HepG2 (cell line): ENCODE measurements around the gene CD101. TPM values are rescaled to one million over a fixed set of nuclear protein-coding genes. Genes with fewer than 3 reads are reported as not detected.

Source experiments
- ARID4A ChIP-seq: sonication (generic); formaldehyde crosslinking; IDR thresholded peaks from 2 replicates; pipeline ENCODE4 v1.5.0; 2020; ENCODE audit warnings: mild to moderate bottlenecking, missing genetic modification reagents, borderline replicate concordance
- DZIP1 ChIP-seq: sonication (generic); formaldehyde crosslinking; IDR thresholded peaks from 2 replicates; pipeline ENCODE4 v1.5.0; 2020; ENCODE audit warnings: mild to moderate bottlenecking, missing genetic modification reagents
- HDAC1 ChIP-seq: sonication (generic); formaldehyde crosslinking; IDR thresholded peaks from 2 replicates; pipeline ENCODE4 v1.5.1; 2020; ENCODE audit warnings: mild to moderate bottlenecking, missing genetic modification reagents
- NR2F6 ChIP-seq, 2 experiments: IDR thresholded peaks; 2 replicates each; pipeline ENCODE4 v1.6.1; 2016; ENCODE audit warnings: antibody characterized with exemption in 1 of 2, mild to moderate bottlenecking in 1 of 2
- SP1 ChIP-seq, 2 experiments: fragments of 450-650 bp in 1 of 2; sonication (generic) in 1 of 2; formaldehyde crosslinking in 1 of 2; IDR thresholded peaks; 2 replicates each; pipeline versions ENCODE4 v1.4.0 to v1.6.1; 2016 to 2020; ENCODE audit warnings: missing genetic modification reagents in 1 of 2
- TFAP4 ChIP-seq: sonication (generic); IDR thresholded peaks from 2 replicates; pipeline ENCODE4 v1.6.1; 2016; ENCODE audit warnings: low read depth, borderline replicate concordance
- TGIF2 ChIP-seq: IDR thresholded peaks from 2 replicates; pipeline ENCODE4 v1.6.1; 2016; ENCODE audit warnings: control low read depth, missing compliant biosample characterization
- ZMYM4 ChIP-seq: sonication (generic); formaldehyde crosslinking; IDR thresholded peaks from 2 replicates; pipeline ENCODE4 v1.8.1; 2023; ENCODE audit warnings: mild to moderate bottlenecking, missing genetic modification reagents
- ZNF143 ChIP-seq: sonication (generic); formaldehyde crosslinking; IDR thresholded peaks from 2 replicates; pipeline ENCODE4 v1.4.0; 2020; ENCODE audit warnings: missing genetic modification reagents
- ZNF160 ChIP-seq: sonication (generic); formaldehyde crosslinking; IDR thresholded peaks from 2 replicates; pipeline ENCODE4 v1.8.0; 2022; ENCODE audit warnings: mild to moderate bottlenecking, inconsistent platforms, missing genetic modification reagents
- ZNF264 ChIP-seq: sonication (generic); formaldehyde crosslinking; IDR thresholded peaks from 2 replicates; pipeline ENCODE4 v1.4.0; 2020; ENCODE audit warnings: missing genetic modification reagents
- ZNF605 ChIP-seq: sonication (generic); formaldehyde crosslinking; IDR thresholded peaks from 2 replicates; pipeline ENCODE4 v1.8.0; 2022; ENCODE audit warnings: mild to moderate bottlenecking, missing genetic modification reagents
- ZNF816 ChIP-seq: sonication (generic); formaldehyde crosslinking; IDR thresholded peaks from 2 replicates; pipeline ENCODE4 v1.8.0; 2022; ENCODE audit warnings: missing genetic modification reagents, mild to moderate bottlenecking, borderline replicate concordance
- ZNF878 ChIP-seq: sonication (generic); formaldehyde crosslinking; IDR thresholded peaks from 2 replicates; pipeline ENCODE4 v1.8.1; 2023; ENCODE audit warnings: mild to moderate bottlenecking, missing genetic modification reagents, moderate library complexity
- ZSCAN30 ChIP-seq: sonication (generic); formaldehyde crosslinking; IDR thresholded peaks from 2 replicates; pipeline ENCODE4 v1.5.0; 2020; ENCODE audit warnings: mild to moderate bottlenecking, missing genetic modification reagents
- polyA plus RNA-seq, 8 experiments: library from polyadenylated mRNA; depleted of rRNA in 3 of 8; stranded (reverse) in 7 of 8; unstranded in 1 of 8; fragments of >200 nt; fragmentation: Illumina TruSeq in 4 of 8; extraction: Trizol in 4 of 8; gene quantifications; 2 replicates each; pipeline versions ENCODE4 v1.2.1 to v1.2.3, GENCODE V29; 2011 to 2016; ENCODE audit warnings: low read depth in 4 of 8, missing spikeins in 1 of 8, mixed read lengths in 1 of 8; ENCODE audit not compliant: insufficient read depth in 1 of 8
- total RNA-seq, 5 experiments: library from RNA; depleted of rRNA; stranded (reverse); fragments of >200 nt; fragmentation: Illumina TruSeq; extraction: Trizol; gene quantifications; 2 replicates each; pipeline ENCODE4 v1.2.3, GENCODE V29; 2016; ENCODE audit warnings: low read depth in 1 of 5
- TF ChIP-seq, protein P1 (sequence below): sonication (generic); formaldehyde crosslinking; IDR thresholded peaks from 2 replicates; pipeline ENCODE4 v1.5.1; 2020; ENCODE audit warnings: mild to moderate bottlenecking, missing genetic modification reagents, moderate library complexity

The CD101 gene
- total and polyA plus RNA-seq, 2 of the 13 experiments (the other 11 are each of a cell fraction or from before 2014, with no cell fraction given), result 0.05 to 0.09 TPM

- TF ChIP-seq TGIF2 (CRISPR knock-in tag) (peak; percentile 82), SP1 (IDR thresholded peaks at IDR 0.05) (0 out of 2 replicates have a peak, but pooled peaks have one; percentile 52), SP1 (CRISPR knock-in tag; IDR thresholded peaks at IDR 0.05) (peak; percentile 63; the same call in 1 of the 2 replicates), ZNF816 (peak; percentile 85), ZNF264 (CRISPR knock-in tag) (no peak), TFAP4 (peak; percentile 29; the same call in 1 of the 2 replicates), ZNF878 (CRISPR knock-in tag) (peak; percentile 82), ZNF160 (CRISPR knock-in tag) (0 out of 2 replicates have a peak, but pooled peaks have one; percentile 50), ZMYM4 (CRISPR knock-in tag) (peak; percentile 74), ZNF605 (CRISPR knock-in tag) (no peak), ZSCAN30 (CRISPR knock-in tag) (no peak), DZIP1 (CRISPR knock-in tag) (0 out of 2 replicates have a peak, but pooled peaks have one; percentile 51), HDAC1 (peak; percentile 99), ARID4A (CRISPR knock-in tag) (peak; percentile 100), NR2F6 (IDR thresholded peaks at IDR 0.05) (0 out of 2 replicates have a peak, but pooled peaks have one; percentile 16), NR2F6 (CRISPR knock-in tag; IDR thresholded peaks at IDR 0.05) (no peak), ZNF143 (CRISPR knock-in tag) (peak; percentile 38; the same call in 1 of the 2 replicates)
- TF ChIP-seq, protein P1, sequence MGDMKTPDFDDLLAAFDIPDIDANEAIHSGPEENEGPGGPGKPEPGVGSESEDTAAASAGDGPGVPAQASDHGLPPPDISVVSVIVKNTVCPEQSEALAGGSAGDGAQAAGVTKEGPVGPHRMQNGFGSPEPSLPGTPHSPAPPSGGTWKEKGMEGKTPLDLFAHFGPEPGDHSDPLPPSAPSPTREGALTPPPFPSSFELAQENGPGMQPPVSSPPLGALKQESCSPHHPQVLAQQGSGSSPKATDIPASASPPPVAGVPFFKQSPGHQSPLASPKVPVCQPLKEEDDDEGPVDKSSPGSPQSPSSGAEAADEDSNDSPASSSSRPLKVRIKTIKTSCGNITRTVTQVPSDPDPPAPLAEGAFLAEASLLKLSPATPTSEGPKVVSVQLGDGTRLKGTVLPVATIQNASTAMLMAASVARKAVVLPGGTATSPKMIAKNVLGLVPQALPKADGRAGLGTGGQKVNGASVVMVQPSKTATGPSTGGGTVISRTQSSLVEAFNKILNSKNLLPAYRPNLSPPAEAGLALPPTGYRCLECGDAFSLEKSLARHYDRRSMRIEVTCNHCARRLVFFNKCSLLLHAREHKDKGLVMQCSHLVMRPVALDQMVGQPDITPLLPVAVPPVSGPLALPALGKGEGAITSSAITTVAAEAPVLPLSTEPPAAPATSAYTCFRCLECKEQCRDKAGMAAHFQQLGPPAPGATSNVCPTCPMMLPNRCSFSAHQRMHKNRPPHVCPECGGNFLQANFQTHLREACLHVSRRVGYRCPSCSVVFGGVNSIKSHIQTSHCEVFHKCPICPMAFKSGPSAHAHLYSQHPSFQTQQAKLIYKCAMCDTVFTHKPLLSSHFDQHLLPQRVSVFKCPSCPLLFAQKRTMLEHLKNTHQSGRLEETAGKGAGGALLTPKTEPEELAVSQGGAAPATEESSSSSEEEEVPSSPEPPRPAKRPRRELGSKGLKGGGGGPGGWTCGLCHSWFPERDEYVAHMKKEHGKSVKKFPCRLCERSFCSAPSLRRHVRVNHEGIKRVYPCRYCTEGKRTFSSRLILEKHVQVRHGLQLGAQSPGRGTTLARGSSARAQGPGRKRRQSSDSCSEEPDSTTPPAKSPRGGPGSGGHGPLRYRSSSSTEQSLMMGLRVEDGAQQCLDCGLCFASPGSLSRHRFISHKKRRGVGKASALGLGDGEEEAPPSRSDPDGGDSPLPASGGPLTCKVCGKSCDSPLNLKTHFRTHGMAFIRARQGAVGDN, result peak; percentile 67
Observed at GRCh38 chr1:117059678-117060440, 58.3 kb downstream of the CD101 start, which contains the start of gene TTF2 (continued).
